ENCODE results near the gene ATP5F1D.
"Not testable (repeated sequence)": the region's sequence is repeated elsewhere in the genome, so short reads cannot be mapped to it uniquely, and the experiment has no call there.

ATP5F1D gene

DNA sequence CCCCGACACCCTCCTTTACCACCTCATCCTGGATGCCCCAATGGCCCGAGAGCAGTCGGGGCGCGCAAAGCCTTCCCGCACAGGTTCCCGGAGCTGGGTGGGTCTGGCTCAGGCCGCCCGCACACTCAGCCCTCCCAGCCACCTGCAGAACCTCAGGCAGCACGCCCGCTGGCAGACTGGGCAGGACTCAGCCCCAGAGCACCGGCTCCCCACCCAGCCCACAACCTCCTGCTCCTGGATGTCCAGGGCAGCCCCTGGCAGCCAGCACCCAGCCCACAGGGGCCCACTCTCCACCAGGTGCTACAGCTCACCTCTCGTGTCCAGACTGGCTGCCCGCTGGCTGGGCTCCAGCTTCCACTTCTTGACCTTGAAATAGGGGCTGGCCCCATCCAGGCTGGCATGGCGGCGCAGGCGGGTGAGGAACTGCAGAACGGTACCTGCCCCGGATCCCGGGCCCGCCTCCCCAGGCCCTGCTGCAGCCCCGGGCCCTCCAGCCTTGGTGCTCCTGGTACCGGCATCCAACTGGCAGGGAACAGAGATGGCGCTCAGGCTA is 8.4 kb upstream of the ATP5F1D start:
- no peak for DNase-seq (ENCODE audit: low read depth)

DNA sequence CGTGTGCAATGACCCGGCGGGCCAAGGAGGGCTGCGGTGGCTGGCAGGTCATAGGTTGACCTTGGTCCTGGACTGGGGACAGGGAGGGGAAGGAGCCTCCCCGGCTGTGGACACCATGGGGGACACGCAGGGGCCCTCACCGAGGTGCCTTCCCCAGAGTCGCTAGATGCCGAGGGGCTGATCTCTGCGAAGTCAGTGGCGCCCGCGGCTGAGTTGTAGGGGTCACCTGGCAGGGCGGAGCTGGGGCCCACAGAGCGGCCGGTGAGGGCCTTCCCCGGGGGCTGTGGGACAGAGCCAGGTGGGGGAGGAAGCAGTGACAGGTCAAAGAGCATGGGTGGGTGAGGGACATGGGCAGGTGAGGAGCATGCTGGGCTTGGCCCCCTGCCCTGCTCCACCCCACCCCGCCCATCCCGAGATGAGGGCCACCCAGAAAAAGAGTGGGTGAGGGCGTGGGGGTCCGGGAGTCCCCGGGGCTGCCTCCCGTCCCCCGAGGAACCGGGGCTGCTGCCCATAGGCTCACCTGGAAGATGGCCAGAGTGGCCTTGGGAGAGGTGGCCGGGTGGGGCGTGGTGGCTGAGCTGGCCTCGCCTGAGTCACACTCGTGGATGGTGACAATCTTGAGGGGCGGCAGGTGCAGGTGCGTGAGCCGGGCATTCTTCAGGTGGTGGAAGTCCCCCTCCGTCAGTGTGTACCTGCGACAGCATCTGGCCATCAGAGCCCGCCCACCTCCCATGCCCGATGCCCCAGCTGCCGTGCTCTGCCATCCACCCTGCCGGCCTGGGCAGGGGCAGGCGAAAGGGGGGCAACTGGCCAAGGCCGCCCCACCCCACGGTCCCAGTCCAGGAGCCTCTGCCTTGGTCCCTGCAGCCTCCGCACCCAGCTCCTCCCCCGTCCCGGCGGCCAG is 7.2 kb upstream of the ATP5F1D start:
- DNase-seq (ENCODE audit: low read depth): no peak

DNA sequence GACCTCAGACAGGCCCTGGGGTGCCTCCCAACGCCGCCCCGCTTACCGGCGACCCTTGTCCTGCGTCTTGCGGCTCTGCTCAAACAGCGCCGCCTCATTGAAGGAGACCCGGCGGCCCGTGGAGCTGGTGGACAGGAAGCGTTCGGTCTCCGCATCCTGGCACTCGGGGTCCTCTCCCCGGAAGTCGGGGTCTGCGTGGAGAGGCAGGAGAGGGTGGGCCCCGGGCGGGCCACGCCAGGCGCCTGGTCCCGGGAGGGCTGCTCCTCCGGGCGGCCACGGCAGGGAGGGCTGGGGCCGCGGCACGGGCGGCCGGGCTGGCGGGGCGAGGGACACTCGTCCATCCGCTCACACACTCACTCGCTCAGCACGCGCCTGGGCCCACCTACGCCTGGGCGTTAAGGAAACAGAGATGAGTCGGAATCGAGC is 6.6 kb upstream of the ATP5F1D start:
- DNase-seq (ENCODE audit: low read depth): no peak

DNA sequence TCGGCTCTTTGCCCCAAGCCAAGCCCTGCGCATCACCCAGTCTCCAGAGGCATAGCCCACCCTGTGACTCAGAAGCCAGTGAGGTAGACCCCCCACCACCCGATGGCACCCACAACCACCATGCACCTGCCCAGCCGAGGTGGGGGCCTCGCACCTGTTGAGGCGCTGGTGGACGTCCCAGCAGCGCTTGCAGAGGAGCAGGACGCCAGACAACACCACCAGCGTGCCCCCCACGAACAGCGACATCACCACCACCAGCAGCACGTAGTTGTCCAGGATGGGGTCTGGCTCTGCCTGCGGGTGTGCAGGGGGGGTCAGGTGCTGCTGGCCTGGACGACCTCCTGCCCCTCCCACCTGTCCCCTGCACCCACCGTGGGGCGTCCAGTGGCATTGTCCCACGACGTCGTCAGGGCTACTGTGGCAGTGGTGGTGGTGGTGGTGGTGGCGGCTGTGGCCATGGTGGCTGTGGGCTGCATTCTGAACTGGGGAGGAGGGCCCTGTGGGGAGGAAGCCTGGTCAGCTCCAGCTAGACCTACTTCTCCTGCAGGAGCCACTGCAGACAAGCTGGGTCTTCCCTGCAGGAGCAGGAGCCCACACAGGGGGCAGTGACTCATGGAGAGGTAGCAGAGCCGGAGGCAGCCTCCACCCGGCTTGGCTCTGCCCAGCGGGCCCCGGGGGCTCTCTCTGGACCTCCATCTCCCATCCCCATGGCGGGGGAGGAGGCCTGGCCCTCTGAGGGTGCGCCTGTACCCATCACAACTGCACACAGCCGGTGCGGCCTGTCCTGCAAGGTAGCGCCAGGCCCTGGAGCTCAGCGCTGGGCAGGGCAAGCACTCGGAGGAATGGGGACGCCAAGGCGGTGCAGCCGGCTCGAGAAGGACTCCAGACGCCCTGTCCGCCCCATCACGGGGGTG is 5.7 kb upstream of the ATP5F1D start:
- DNase-seq (ENCODE audit: low read depth): no peak

DNA sequence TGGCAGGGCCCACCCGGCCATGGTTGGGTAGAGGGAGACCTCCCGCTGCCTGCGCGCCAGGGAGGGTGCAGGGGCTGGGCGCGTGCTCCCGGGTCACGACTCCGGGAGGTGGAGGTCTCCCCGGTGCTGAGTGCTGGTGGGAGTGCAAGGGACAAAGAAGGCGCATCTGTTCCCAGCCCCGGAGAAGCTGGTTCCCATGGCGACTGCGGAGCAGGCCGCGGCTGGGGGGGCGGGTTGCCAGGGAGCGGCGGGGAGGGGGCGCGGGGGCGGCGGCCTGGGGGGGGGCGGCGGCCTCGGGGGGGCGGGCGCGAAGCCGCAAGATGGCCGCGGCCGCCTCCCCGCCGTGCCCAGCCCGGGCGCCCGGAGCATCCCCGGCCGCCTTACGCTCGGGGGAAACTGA is 5.0 kb upstream of the ATP5F1D start:
- DNase-seq (ENCODE audit: low read depth): no peak

DNA sequence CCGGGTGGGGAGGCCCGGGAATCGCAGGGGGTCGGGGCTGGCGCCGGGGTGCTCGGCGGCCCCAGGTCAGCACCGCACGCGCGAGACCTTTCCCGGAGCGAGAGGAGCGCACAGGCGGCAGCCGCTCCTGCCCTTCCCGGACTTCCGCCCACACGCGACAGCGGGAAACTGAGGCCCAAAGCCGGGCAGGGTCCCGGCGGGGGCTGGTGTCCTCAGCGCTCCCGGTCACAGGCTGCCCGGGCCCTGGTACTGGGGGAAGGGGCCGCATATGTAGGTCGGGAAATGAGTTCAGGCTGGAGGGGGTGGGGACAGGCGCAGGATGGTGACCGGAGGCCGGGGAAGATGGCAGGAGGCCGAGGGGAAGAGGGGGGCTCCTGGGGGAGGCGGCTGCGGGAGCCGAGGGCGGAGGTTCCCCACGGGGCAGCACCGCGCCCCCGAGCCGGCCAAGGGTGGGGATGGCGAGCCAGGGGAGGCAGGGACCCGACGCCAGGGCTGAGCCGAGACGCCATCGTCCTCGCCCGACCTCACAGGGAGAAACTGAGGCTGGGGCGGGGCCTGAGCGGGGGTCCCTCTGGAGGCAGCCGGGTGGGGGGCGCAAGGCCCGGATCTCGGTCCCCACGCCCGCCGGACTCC is 4.4 kb upstream of the ATP5F1D start:
- DNase-seq (ENCODE audit: low read depth): no peak

DNA sequence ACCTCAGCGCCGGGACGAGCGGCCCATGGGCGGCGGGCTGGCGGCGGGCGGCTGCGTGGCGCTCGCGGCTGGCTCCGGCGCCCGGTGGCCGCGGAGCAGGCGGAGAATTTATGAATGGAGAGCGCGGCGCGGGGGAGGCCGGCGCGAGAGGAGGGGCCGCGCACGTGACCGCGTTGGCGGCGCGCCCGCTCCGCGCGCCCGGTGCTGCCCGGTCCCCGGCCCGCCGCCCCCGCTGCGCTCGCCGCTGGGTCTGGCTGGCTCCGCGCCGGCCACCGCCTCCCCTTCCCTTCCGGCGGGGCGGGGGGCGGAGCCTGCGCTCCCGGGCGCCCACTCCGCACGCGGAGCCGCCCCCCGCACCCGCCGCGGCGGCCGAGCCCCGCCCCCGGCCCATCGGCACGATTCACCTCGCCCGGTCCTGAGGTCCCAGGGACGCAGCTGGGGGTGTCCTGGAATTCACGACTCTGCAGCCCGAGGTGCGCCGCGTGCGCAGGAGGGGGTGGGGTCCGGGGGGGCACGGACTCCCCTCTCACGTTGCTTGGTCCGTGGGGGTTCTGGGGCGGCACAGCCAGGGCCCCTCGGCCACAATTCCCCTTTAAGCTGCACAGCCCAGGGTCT is 3.7 kb upstream of the ATP5F1D start, which contains the start of gene CBARP:
Gene CBARP, minus strand, starts transcription at position 252 of the 615 bp plus-strand sequence. CDS start 1,905 bp downstream, outside the sequence.
- DNase-seq (ENCODE audit: low read depth): no peak

DNA sequence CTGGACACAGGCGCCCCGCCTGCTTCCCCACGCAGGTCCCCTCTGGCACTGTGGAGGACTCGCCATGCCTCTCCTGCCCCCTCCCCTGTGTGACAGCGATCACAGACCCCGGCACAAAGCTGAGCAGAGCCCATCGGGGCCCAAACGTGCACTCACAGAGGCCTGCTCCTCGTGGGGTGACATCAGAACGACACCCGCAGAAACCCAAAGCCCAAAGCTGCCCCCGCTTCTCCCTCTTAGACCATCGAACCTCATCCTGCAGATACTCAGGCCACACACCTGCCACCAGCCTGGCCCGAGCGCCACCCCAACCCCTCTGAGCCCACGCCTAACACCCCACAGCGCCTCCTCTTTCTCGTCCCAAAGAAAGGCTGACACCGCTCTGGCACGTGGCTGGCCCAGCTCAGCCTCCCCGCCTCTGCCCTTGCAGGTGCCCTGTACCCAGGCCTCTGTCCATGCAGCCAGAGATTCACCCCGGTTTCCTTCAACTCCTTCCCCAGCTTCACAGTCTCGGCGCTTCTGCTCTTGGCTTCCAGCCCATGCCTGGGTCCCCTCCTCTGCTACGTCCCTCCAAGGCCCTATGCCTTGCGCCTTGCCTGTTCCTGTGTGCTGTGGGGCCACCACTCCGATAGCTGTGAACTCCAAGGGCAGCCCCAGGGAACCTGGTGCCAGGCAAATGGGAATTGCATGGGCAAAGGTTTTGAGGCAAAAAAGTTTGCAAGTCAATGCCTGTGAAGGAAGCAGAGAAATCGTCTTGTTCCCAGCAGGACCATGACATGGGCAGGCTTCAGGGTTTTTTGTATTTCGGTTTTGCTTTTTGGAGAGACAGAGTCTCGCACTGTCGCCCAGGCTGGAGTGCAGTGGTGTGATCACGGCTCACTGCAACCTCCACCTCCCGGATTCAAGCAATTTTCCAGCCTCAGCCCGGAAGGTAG is 2.9 kb upstream of the ATP5F1D start:
- no peak for DNase-seq (ENCODE audit: low read depth)

DNA sequence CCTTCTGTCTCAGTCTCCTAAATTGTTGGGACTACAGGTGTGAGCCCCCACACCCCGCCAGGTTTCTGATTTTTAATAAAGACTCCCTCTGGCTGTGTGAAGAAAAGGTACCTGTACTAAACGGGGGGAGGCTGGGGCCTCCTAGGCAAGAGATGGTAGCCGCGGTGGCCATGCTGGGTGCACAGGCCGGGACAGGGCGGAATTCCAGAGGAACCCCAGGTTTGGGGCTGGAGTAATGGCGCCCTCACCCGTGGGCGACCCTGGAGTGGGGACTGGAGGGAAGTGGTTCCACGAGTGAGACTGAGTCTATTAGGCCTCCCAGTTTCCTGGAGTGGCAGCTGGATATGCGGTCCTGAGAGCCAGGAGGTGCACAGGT is 2.1 kb upstream of the ATP5F1D start:
- no peak for DNase-seq (ENCODE audit: low read depth)

DNA sequence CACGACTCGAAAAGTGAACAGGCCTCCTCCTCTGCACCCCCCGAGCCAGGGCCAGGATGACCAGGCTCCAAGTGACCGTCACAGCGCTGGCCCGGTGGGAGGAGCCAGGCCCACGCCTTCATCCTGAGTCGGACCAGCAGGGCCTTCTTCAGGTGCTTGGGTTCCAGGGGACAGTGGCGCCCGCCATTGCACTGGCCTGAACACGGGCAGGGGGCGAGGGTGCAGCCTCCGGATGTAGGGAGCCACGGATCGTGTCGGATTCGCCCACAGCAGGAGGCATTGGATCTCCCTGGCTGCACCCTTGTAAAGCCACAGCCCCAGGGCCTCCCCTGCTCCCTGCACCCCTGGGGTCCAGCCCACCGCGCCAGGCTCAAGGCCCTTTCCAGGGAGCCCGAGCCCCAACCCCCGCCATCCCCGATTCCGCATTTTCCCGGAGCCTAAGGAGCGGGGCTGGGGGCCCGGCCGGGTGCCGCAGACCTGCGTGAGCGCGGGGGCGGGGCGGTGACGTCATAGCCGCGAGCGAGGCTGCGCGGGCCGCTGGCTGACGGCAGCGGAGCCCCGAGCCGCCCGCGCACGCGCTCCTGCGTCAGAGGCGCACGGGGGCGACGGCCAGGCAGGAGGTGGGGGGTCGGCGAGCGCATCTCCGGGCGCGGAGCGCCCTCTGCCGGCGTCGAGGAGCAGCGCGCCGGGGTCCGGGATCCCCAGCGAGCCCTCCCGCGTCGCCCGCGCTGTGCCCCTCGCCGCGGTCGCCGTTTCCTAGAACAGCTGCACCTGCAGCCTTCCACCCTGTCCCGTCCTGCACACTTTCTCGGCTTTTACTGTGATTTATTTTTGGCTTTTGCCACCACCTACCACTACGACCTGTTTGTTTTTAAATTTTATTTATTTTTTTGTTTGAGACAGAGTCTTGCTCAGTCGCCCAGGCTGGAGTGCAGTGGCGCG is 1.5 kb upstream of the ATP5F1D start:
- DNase-seq (ENCODE audit: low read depth): peak; percentile 98

DNA sequence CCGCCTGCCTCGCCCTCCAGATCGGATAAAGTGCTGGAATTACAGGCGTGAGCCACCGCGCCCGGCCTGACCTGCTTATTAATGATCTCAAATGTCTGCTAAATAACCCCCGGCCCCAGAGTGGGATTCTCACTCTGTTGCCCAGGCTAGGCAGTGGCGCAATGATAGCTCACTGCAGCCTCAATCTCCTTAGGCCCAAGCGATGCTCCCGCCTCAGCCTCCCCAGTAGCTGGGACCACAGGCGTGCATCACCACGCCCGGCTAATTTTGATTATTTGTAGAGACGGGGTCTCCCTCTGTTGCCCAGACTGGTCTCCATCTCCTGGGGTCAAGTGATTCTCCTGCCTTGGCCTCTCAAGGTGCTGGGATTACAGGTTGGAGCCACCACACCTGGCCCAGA is 626 bp upstream of the ATP5F1D start:
- no peak for DNase-seq (ENCODE audit: low read depth)

DNA sequence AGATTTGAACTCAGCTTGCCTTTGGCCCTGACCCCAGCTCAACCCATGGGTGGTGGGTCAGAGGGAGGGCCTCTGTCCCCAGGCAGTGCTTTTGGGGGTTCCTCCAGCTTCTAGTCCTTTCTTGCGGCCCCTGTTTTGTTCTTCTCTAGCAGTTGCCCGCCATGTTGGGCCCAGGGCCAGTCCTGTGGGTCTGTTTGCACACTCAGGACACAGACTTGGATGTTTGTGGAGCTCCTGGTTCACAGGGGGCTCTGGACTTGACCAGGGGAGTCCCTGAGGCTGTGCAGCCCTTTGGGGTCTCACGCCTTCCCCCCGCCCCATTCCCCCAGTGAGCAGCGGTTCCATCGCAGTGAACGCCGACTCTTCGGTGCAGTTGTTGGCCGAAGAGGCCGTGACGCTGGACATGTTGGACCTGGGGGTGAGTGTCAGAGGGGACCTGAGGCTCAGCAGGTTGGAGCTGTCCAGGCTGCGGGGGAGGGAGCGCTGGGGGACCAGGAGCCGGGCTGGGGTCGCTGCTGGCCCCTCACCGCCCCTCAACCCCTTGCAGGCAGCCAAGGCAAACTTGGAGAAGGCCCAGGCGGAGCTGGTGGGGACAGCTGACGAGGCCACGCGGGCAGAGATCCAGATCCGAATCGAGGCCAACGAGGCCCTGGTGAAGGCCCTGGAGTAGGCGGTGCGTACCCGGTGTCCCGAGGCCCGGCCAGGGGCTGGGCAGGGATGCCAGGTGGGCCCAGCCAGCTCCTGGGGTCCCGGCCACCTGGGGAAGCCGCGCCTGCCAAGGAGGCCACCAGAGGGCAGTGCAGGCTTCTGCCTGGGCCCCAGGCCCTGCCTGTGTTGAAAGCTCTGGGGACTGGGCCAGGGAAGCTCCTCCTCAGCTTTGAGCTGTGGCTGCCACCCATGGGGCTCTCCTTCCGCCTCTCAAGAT is 2.5 kb downstream of the ATP5F1D start:
- DNase-seq (ENCODE audit: low read depth): peak; percentile 80

DNA sequence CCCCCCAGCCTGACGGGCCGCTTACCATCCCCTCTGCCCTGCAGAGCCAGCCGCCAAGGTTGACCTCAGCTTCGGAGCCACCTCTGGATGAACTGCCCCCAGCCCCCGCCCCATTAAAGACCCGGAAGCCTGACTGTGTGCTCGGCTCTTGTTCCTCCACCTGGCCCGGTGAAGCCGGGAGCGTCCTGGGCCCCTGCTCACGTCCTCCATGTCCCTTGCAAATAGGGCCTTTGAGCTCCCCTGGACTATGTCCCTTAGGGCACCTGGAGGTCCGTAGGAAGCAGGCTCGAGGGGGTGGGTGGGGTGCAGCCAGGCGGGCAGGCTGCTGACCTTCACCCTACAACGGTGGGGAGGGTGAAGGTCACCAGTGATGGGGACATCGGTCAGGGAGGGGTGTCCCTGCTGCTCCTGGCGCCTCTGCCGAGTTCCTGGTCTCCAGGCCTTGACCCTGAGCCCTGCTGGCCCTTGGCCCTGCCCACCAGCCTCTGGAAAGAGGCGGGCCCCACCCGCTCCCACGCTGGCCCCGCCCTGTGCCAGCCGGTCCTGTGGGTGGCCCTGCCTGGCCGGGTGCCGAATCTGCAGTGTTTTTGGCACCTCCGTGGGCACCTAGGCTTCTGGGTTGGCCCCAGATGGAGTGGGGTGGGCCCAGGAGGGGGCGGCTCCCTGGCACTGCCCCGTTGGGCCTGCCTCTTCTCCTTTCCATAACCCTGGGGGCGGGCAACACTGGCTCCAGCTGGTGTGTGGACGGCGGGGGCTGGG is 3.3 kb downstream of the ATP5F1D start:
- DNase-seq (ENCODE audit: low read depth): no peak

DNA sequence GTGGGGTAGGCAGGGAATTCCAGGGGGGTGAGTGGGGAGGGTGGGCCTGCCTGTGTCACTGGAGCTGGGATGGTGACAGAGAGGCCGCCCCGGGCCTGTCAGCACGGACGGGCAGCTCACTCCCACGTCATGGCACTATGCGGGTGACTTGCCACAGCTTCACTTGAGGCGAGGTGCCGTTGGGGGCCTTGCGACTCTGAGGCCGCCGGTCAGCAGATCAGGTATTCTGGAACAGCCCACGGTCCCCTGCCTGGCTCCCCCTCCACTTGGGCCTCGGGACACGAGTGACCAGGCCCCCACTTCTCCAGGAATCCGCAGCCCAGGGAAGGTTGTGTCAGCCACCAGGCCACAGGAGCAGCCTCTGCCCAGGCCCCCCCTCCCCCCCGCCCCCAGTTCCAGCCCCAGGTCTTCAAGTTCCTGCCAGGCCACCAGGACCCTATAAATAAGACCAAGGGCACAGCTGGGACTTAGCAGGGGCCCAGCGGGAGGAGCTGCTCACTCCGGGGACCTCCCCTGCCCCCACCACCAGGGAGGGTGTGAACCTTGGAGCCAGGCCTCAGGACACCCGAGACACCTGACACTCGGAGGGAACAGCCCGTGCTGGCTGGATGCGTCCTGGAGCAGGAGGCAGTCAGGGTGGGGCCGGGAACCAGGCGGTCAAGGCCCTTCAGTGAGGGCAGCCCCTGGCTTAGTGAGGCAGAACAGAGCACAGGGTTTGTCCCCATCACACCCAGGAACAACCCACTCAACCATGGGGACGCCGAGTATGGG is 4.1 kb downstream of the ATP5F1D start:
- DNase-seq (ENCODE audit: low read depth): no peak

DNA sequence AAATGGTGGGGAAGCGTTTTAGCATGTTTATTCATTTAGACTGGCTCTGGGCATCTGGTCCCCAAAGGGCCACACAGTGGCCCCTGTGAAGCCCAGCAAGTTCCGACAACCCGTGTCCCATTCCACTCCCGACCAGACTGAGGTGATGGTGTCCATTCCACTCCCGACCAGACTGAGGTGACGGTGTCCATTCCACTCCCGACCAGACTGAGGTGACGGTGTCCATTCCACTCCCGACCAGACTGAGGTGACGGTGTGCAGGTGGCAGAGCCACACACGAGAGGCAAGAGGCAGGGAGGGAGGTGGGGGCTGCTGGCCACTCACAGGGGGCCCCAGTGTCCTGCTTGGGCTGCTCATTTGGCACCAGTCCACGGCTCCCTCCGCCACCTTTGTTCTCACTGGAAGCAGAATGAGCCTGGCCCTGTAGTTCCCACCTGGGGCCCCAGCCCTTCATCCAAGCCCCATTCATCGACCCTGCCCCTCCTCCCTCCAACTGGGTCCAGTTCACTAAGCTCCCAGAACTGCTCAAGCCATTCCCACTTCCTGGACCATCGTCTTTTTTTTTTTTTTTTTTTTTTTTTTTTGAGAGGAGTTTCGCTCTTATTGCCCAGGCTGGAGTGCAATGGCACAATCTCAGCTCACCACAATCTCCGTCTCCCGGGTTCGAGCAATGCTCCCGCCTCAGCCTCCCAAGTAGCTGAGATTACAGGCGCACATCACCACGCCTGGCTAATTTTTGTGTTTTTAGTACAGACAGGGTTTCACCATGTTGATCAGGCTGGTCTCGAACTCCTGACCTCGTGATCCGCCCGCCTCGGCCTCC is 4.9 kb downstream of the ATP5F1D start:
- DNase-seq (ENCODE audit: low read depth): not testable (repeated sequence)

DNA sequence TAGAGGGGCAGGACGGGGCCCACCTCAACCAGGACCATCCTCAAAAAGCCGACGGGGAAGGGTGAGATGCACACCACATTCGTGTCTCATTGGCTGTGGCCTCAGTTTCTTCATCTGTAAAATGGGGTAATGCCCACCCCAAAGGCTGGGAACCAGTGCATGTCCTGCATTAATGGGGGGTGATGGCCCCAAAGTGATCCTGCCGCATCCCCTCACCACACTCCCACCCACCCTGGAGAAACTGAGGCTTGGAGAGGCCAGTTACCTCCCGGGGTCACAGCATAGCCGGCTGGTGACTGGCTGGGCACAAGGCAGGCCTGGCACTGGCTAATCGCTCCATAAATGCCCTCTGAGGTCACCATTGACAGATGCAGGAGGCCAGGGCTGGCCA is 6.2 kb downstream of the ATP5F1D start:
- DNase-seq (ENCODE audit: low read depth): no peak
